VCaP (cell line): Measurements from ENCODE around the gene RABGAP1L.

Experiments
- H3K27ac ChIP-seq: fragments of 450-650 bp; 2 replicates; pipeline ENCODE4 v1.5.1; 2017
- CTCF ChIP-seq: fragments of 450-650 bp; conservative IDR thresholded peaks from 2 replicates; pipeline ENCODE4 v1.5.1; 2017; ENCODE audit warnings: mild to moderate bottlenecking, moderate library complexity

Gene RABGAP1L

GRCh38 chr1:174149216-174149615 lies 10.1 kb upstream of the RABGAP1L start:
- no peak overlapping the region for H3K27ac ChIP-seq
- TF ChIP-seq CTCF, result no peak

GRCh38 chr1:174150499-174150898 lies 8.8 kb upstream of the RABGAP1L start:
- TF ChIP-seq CTCF, result no peak
- H3K27ac ChIP-seq, result no peak overlapping the region

GRCh38 chr1:174152427-174152826 lies 6.9 kb upstream of the RABGAP1L start:
- H3K27ac ChIP-seq, result no peak overlapping the region
- TF ChIP-seq CTCF, result no peak

GRCh38 chr1:174153085-174153824 lies 6.1 kb upstream of the RABGAP1L start:
- no peak overlapping the region for H3K27ac ChIP-seq
- TF ChIP-seq CTCF, result no peak

- H3K27ac ChIP-seq, result no peak overlapping the region
- TF ChIP-seq CTCF, result no peak
Measured at GRCh38 chr1:174153825-174154107, 5.6 kb upstream of the RABGAP1L start.

GRCh38 chr1:174156437-174156836 lies 2.9 kb upstream of the RABGAP1L start:
- H3K27ac ChIP-seq, result no peak overlapping the region
- TF ChIP-seq CTCF, result no peak

GRCh38 chr1:174157157-174157806 lies 2.0 kb upstream of the RABGAP1L start:
- no peak for TF ChIP-seq CTCF
- H3K27ac ChIP-seq, result no peak overlapping the region
